ENCODE results near the gene ZWINT. TPM values are rescaled to one million over a fixed set of nuclear protein-coding genes. Genes with fewer than 3 reads are reported as not detected.

The ZWINT gene, protein sequence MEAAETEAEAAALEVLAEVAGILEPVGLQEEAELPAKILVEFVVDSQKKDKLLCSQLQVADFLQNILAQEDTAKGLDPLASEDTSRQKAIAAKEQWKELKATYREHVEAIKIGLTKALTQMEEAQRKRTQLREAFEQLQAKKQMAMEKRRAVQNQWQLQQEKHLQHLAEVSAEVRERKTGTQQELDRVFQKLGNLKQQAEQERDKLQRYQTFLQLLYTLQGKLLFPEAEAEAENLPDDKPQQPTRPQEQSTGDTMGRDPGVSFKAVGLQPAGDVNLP
- 10 to 100 TPM; 36.2 to 58.7 (median 58.4) TPM for polyA plus RNA-seq (ENCODE audit: insufficient read length in 4 of 4)

DNA sequence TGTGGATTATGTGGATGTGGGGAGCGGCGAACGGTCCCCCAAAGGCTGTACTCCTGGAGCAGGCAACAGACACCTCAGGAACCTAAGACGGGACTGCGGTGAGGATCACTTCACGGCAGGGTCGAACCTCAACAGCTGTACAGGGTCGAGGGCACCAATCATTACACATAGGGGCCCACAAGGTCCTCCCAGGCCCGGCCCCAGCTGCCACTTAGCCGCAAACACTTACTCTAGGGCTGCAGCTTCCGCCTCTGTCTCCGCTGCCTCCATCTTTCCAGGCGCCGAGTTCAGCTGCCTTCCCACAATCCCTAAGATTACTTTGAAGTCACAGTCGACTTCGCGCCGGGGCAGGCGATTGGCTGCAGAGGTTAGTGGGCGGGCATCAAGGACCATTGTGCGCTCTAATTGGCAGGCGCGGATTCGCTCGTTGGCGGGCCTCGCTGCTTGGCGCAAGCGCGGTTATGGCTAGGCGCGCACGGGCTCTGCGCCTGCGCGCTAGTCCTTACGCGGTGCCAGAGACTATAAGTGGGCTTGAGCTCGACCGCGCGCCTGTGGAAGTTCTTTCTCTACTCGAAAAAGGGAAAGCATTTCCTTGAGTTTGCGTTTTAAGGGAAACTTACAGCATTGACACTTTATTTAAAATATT lies at the start of gene ZWINT:
TSS of gene ZWINT (minus strand) at position 293 of the 646 bp plus-strand sequence. CDS start at position 270, 23 bp downstream.
- peak; percentile 83 to 89 (median 87) for DNase-seq (ENCODE audit: low read depth in 4 of 4, low spot score in 3 of 4)

DNA sequence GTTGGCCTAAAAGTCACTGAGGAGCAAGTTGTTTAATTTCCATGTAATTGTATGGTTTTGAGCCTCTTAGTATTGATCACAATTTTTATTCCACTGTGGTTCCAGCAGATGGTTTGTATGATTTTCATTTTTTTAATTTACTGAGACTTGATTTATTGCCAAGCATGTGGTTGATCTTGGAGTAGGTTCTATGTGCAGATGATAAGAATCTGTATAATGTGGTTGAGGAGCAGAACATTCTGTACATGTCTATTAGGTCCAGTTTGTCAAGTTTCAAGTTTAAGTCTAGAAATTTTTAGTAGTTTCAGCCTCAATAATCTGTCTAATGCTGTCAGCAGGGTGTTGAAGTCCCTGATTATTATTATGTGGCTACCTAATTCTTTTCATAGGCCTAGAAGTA lies 22.7 kb upstream of the ZWINT start:
- no peak for DNase-seq (ENCODE audit: low read depth in 4 of 4, low spot score in 3 of 4)

DNA sequence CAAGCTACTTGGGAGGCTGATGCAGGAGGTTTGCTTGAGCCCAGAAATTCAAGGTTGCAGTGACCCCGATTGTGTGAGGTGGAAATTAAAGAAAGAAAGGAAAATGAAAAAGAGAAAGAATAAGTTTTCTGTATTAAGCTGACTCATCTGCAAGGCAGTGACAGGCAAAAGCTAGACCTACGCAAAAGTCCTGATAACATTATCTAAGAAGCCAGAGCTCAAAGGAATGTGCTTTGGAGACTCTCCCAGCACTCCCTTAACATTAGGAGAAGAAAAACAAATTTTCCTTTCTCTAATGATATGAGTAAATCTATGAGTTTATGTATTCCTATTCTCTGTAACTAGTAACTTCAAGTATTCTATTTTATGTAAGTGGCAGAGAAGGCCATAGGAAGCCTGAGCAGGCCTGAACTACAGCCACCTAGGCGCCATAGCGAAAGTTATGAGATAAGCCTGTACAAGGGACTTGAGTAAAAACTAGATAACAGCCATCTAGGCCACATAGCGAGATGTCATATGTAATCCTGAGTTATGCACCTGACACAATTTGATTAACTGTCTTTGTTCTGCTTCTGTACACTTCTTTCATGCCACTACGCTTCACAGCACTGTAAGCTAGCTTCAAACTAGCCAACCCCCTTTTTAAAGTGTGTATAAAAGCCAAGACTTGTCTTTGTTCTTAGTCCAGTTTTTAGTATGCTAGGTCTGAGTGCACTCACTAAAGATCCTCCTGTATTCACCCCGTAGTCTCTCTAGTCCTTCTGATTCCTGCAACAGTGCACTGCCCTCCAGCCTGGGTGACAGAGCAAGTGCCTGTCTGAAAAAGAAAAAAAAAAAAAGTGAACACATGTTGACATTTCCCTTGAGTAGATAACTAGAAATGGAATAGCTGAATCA lies 9.4 kb upstream of the ZWINT start:
- DNase-seq (ENCODE audit: low read depth in 4 of 4, low spot score in 3 of 4) = no peak

DNA sequence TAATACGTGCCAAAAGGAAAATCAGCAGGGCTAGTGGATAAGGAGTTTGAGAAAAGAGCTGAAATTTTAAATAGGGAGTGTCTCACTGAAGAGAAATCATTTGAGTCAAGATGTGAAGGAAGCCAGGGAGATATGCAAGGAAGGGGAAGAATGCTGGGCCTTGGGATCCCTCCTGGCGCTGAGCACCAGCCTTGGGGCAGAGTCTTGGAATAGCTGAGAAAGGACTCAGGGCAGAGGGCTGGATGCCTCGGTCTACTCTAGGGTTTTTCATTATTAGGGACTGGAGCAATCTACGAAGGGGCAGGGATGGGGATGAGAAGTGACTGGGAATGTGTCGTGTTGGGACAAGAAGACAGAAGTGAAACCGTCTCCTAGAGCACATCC lies 484 bp downstream of the ZWINT start:
- DNase-seq (ENCODE audit: low read depth in 4 of 4, low spot score in 3 of 4) = no peak

DNA sequence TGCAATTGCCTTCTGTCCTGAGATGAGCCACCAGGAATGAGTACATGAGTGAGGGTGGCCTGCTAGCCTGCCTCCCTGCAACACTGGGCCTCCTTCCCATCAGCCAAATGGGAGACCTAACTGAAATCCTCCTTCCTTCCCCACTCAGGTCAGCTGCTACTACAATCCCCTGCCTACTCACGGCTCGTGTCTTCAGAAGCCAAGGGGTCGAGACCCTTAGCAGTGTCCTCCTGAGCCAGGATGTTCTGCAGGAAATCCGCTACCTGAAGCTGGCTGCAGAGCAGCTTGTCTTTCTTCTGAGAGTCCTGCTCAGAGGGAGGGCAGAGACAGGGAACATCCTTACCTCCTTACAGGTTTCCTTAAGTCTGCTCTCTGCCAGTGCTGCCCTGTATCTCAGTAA lies 1.2 kb downstream of the ZWINT start:
- no peak for DNase-seq (ENCODE audit: low read depth in 4 of 4, low spot score in 3 of 4)

DNA sequence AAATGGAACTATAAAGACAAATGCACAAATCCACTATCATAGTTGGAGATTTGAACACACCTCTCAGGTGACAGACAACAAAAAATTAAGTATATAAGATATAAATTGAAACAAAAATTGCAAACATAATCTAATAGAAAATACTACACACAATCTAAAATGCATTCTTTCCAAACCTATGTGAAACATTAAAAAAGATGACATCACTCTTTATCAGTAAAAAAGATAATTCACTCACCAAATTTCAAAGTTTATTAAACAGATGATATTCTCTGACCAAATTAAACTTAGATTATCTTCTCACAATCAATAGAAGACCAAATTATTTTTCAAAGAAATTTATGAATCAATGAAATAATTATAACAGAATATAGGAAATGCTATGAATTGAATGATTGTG lies 4.0 kb downstream of the ZWINT start:
- DNase-seq (ENCODE audit: low read depth in 4 of 4, low spot score in 3 of 4) = no peak

DNA sequence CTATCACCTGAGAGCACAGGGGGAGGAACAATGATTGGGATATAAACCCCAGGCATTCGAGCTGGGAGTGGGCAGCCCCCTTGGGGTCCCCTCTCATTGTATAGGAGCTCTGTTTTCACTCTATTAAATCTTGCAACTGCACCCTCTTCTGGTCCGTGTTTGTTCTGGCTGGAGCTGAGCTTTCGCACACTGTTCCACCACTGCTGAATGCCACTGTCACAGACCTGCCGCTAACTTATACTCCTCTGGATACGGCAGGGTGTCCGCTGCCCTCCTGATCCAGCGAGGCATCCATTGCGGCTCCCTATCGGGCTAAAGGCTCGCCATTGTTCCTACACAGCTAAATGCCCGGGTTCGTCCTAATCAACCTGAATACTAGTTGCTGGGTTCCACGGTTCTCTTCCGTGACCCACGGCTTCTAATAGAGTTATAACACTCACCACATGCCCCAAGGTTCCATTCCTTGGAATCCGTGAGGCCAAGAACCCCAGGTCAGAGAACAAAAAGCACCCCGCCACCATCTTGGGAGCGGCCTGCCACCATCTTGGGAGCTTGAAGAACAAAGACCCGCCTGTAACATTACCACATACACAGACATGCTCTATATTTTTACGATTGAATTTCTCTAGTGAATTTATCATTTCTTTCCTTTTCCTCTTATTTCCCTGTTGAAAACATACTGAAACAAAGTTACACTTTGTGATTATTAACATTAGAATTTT lies 9.0 kb downstream of the ZWINT start:
- no peak for DNase-seq (ENCODE audit: low read depth in 4 of 4, low spot score in 3 of 4)

DNA sequence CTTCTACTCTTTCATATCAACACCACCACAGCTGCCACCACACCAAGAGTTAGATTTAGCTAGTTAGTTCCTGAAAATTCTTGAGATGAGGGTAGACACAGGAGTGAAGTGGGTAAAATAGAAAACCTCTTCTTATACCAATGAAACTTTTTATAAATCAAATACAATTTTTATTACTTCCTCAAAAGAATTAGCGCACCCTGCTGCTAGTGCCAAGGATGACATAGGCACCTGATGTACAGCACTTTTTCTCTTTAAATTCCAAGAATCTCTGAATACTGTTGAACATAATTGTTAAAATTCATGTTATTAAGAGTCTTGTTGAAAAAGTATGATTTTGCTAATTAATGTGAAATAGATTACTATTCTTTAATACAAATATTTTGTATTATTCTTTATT lies 11.4 kb downstream of the ZWINT start:
- no peak for DNase-seq (ENCODE audit: low read depth in 4 of 4, low spot score in 3 of 4)

DNA sequence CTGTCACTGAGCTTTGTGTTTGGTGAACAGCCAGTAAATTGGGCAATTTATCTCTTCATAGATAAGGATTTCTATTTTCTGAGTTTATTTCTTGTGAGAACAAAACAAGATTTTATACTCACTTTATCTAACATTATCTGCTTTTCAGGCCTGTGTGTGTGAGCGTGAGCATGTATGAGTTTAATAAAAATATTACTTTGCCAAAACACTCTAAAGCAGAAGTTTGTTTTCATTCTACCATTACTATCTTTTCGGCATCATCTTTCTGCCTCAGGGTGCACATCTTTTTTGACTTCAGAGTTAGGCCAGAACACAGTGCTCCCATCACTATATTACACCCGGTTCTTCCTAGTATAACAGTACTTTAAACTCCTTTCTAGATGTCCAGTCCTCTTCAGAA lies 13.0 kb downstream of the ZWINT start:
- DNase-seq (ENCODE audit: low read depth in 4 of 4, low spot score in 3 of 4) = no peak

DNA sequence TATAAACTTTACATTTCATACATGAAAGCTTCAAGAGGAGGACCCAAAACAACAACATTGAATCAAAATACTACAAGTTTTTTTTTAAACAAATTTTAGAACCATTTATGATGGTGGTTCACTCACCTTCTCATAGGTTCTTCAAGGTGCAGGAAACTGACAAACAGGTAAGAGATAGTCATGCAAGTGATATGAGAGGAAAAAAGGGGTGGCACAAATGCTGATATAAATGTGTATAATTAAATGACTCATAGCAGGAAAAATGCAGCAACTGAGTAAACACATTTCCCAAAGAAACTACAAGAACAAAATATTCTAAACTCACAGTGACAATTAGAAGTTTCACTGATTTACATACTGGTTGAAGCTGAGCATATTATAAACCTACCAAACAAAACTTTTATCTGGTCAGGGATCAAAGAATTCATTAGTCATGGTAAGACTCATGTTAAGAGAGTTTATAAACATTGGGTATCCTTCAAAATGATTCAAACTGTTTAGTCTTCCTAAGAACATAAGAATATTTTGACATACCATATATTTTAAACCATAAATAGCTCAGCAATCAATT lies 14.1 kb downstream of the ZWINT start:
- no peak for DNase-seq (ENCODE audit: low read depth in 4 of 4, low spot score in 3 of 4)

DNA sequence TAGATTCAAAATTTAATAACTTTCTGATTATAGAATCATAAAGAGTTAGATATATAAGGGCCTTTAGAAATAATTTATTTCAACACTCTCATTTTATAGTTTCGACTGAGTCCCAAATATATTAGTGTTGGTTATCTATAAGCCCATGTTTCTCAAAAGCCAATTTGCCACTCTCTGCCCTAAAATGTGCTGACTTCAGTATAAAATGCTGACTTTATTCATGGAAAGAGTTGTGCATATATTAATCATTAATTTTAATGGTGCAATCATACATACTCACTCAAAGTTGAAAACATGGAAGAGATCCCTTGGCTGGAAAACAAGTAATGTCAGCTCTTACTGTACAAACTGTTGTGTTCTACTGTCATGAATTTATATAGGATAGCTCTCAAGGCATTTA lies 19.4 kb downstream of the ZWINT start:
- DNase-seq (ENCODE audit: low read depth in 4 of 4, low spot score in 3 of 4) = no peak

DNA sequence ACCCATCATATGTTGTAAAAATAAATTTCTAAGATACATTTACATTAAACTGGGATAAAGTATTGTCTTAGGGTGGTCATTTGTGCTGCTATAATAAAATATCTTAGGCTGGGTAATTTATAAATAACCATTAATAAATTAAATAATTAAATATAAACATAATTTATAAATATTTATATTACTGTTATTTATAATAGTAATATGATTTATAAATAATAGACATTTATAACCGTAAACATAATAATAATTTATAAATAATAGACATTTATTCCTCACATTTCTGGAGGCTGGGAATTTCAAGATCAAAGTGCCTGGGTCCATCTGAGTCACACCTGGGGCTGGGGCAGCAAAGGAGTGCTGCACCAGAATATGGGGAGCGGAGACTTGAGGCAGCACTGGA lies 31.1 kb downstream of the ZWINT start:
- no peak for DNase-seq (ENCODE audit: low read depth in 4 of 4, low spot score in 3 of 4)

DNA sequence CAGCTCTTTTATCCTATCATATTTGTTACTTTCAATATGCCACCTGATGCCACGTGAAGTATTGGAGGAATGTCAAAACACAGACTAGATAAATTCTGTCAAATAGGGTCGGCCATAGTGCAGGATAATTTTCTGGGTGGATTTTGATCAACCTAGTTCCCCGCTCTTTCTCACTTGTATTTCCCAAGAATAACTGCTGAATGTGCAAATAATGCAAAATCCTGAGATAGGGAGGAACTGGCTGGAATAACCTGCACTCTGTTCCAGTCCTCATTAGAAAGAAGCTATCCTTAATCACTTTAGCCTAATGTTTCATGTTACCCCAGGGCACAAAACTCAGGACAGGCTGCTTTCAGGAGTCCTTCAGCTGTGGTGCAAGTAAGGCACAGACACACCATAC lies 33.9 kb downstream of the ZWINT start:
- no peak for DNase-seq (ENCODE audit: low read depth in 4 of 4, low spot score in 3 of 4)

DNA sequence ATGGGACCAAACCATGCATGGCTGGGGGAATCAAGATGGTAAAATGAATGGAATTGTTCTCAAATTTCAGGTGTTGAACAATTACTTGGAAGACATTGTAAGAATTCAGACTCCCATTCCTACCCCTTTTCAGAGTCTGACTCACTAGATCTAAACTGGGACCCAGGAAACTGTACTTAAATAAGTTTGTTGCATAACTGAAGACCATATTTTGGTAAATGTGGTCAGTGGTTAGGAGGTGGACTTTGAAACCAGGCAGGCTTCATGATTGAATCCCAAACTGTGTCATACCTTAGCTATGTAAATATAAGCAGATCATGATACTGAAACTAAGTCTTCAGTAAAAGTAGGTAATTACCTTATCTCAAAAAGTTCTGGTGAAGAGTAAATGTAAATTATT lies 41.7 kb downstream of the ZWINT start:
- no peak for DNase-seq (ENCODE audit: low read depth in 4 of 4, low spot score in 3 of 4)

DNA sequence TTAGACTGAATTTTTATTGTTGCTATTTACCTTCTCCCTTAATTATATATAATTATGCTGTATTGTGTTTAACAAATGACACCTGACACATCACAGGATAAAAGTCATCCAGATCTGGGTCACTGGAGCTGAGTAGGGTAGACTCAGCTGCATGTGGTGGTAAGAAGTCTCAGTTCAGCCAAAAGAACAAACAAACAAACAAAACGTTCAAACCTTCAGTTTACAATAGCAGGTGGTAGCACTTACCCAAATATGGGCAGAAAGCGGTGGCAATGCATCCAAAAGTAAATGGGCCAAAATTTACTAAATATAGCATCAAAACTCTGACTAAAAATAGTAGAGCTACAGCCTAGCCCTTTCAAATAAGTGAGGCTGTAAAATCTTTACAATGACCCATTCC lies 42.2 kb downstream of the ZWINT start:
- DNase-seq (ENCODE audit: low read depth in 4 of 4, low spot score in 3 of 4) = no peak

DNA sequence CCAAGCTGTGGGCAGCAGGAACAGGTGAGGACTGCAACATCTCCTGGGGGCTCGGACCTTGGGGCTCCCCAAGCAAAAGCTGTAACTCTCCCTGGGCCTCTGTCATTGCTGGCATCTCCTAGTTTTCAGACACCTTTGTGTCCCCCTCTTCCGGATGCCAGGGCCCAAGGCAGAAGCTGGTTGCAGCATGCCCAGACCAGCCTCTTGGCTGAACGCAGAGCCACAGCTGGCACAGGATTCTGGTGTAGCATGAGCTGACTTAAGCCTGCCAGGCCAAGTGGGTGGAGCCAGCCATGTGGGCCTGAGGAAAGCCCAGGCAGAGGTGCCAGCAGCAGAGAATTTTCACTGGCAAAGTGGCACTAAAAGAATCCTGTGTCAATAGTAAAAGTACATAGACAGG lies 43.5 kb downstream of the ZWINT start:
- DNase-seq (ENCODE audit: low read depth in 4 of 4, low spot score in 3 of 4) = no peak

DNA sequence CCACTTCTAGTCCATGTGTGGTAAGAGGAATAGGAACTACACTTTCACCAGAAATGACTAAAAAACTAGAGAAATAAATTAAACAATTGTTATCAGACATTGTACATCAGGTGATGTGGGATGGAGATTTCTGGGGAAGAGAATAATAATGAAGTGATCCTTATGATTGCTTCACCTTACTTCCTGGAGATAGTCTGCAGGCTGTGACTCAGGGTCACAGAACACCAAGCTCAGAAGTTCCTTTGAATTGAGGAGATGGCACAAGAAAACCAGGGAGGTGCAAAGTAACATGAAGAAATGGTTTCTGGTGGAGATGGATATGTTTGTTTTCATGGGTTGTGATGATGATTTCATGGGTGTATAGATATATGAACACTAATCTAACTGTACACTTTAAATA lies 44.5 kb downstream of the ZWINT start:
- no peak for DNase-seq (ENCODE audit: low read depth in 4 of 4, low spot score in 3 of 4)

Data from left renal pelvis (tissue), 4 donors.